Loucy (cell line): Measurements from ENCODE around the gene SPATA20.

Experiments
- H2AFZ ChIP-seq: fragments of 200-600 bp; sonication (generic); 2 replicates; pipeline ENCODE4 v1.6.0; 2016; ENCODE audit warnings: antibody characterized with exemption, mild to moderate bottlenecking, low read length, moderate library complexity
- H3F3A ChIP-seq: fragments of 200-600 bp; 2 replicates; pipeline ENCODE4 v1.6.0; 2016; ENCODE audit warnings: antibody characterized with exemption, low read depth, mild to moderate bottlenecking
- H3K27me3 ChIP-seq: fragments of 200-600 bp; sonication (generic); 2 replicates; pipeline ENCODE4 v1.6.1; 2014; ENCODE audit warnings: low read length, mild to moderate bottlenecking; ENCODE audit not compliant: insufficient read depth, poor library complexity, severe bottlenecking
- H3K36me3 ChIP-seq: fragments of 200-600 bp; sonication (generic); 2 replicates; pipeline ENCODE4 v1.6.1; 2016; ENCODE audit warnings: low read length; ENCODE audit not compliant: insufficient read depth
- H3K4me1 ChIP-seq: fragments of 200-600 bp; sonication (generic); 2 replicates; pipeline ENCODE4 v1.5.1; 2014; ENCODE audit warnings: low read length, mild to moderate bottlenecking; ENCODE audit not compliant: insufficient read depth, poor library complexity, severe bottlenecking
- H3K4me2 ChIP-seq: fragments of 200-600 bp; sonication (generic); 2 replicates; pipeline ENCODE4 v1.6.0; 2014; ENCODE audit warnings: antibody characterized with exemption, low read length, low read depth, mild to moderate bottlenecking; ENCODE audit not compliant: poor library complexity, severe bottlenecking
- H3K4me3 ChIP-seq: fragments of 200-600 bp; sonication (generic); 2 replicates; pipeline ENCODE4 v1.5.1; 2014; ENCODE audit warnings: low read length, mild to moderate bottlenecking, mixed read lengths; ENCODE audit not compliant: poor library complexity, severe bottlenecking
- H3K79me2 ChIP-seq: fragments of 200-600 bp; sonication (generic); 2 replicates; pipeline ENCODE4 v1.6.1; 2014; ENCODE audit warnings: low read length; ENCODE audit not compliant: insufficient read depth
- H3K9ac ChIP-seq: fragments of 200-600 bp; sonication (generic); 2 replicates; pipeline ENCODE4 v1.6.0; 2014; ENCODE audit warnings: mild to moderate bottlenecking, low read depth, low read length, moderate library complexity; ENCODE audit not compliant: poor library complexity, severe bottlenecking
- H3K9me2 ChIP-seq: fragments of 200-600 bp; sonication (generic); replicated peaks from 2 replicates; pipeline ENCODE4 v1.6.1; 2016; ENCODE audit warnings: low read depth, low read length, mixed read lengths
- H3K9me3 ChIP-seq: fragments of 200-600 bp; sonication (generic); 2 replicates; pipeline ENCODE4 v1.6.1; 2014; ENCODE audit warnings: mild to moderate bottlenecking, antibody characterized with exemption, low read length, low read depth; ENCODE audit not compliant: insufficient read depth
- H4K20me1 ChIP-seq: fragments of 200-600 bp; sonication (generic); 2 replicates; pipeline ENCODE4 v1.6.0; 2014; ENCODE audit warnings: antibody characterized with exemption, low read length, mild to moderate bottlenecking; ENCODE audit not compliant: insufficient read depth, poor library complexity, severe bottlenecking
- CTCF ChIP-seq: fragments of 200-600 bp; sonication (generic); conservative IDR thresholded peaks from 2 replicates; pipeline ENCODE4 v1.5.1; 2014; ENCODE audit warnings: mild to moderate bottlenecking, antibody characterized with exemption, low read length
- EZH2phosphoT487 ChIP-seq: fragments of 200-600 bp; IDR thresholded peaks from 2 replicates; pipeline ENCODE4 v1.6.1; 2018; ENCODE audit warnings: antibody characterized with exemption, mild to moderate bottlenecking, moderate library complexity, borderline replicate concordance

The SPATA20 gene

GRCh38 chr17:50587571-50587970 is 40.6 kb downstream of the SPATA20 start:
- no peaks in the 10 kb centered on the region for H3K9me3 ChIP-seq
- H3K9me2 ChIP-seq, result no peaks in the 10 kb centered on the region
- no peaks in the 10 kb centered on the region for H3K4me1 ChIP-seq
- no peak for TF ChIP-seq CTCF
- no peak for TF ChIP-seq EZH2phosphoT487
- H3K27me3 ChIP-seq, result no peaks in the 10 kb centered on the region
- no peaks in the 10 kb centered on the region for H3K79me2 ChIP-seq
- no peak overlapping the region for H2AFZ ChIP-seq
- no peak overlapping the region for H3K9ac ChIP-seq
- no peaks in the 10 kb centered on the region for H3K36me3 ChIP-seq
- no peaks in the 10 kb centered on the region for H4K20me1 ChIP-seq
- no peaks in the 10 kb centered on the region for H3F3A ChIP-seq
- no peak overlapping the region for H3K4me3 ChIP-seq
- no peak overlapping the region for H3K4me2 ChIP-seq

DNA sequence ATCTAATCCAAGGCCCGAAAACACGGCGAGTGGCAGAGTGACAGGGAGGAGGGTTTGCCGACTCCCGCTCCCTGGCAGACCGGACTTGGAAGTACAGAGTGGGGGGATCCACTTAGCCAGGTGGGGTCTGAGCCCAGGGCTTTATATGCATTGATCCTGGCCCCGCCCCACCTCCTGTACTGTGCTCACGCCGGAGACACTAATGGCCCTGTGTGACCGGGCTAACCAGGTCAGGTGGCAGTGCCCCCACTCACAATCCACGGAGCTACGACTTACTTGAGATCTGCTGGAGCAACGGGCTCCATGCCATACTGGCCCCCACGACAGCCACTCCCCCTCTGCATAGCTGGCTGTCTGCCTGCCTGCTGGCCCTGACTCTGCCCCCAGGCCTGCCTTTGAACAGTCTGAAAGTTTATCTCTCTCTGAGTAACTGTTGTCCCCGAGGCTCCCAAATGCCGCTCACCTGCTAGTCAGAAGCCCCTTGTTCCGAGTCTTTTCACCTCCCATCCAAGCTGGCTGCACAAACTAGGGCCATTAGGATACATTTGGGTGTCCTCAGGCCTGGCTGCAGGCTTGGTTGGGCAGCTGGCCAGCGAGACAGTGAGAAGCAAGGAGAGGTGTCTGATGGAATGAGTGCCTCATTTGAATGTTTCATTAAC is 41.5 kb downstream of the SPATA20 start:
- H3K27me3 ChIP-seq, result no peaks in the 10 kb centered on the region
- H3F3A ChIP-seq, result no peaks in the 10 kb centered on the region
- no peaks in the 10 kb centered on the region for H3K36me3 ChIP-seq
- no peak overlapping the region for H3K4me3 ChIP-seq
- no peak overlapping the region for H3K9ac ChIP-seq
- H2AFZ ChIP-seq, result no peak overlapping the region
- H3K9me3 ChIP-seq, result no peaks in the 10 kb centered on the region
- no peaks in the 10 kb centered on the region for H3K9me2 ChIP-seq
- TF ChIP-seq EZH2phosphoT487, result no peak
- no peak for TF ChIP-seq CTCF
- H3K4me2 ChIP-seq, result no peak overlapping the region
- no peaks in the 10 kb centered on the region for H3K79me2 ChIP-seq
- no peaks in the 10 kb centered on the region for H4K20me1 ChIP-seq
- H3K4me1 ChIP-seq, result no peaks in the 10 kb centered on the region

- TF ChIP-seq EZH2phosphoT487 (no peak), CTCF (no peak)
- Histone ChIP-seq H4K20me1 (no peaks in the 10 kb centered on the region), H3K4me1 (no peaks in the 10 kb centered on the region), H2AFZ (no peak overlapping the region), H3K4me2 (no peak overlapping the region), H3F3A (no peaks in the 10 kb centered on the region), H3K9me3 (no peaks in the 10 kb centered on the region), H3K4me3 (no peak overlapping the region), H3K79me2 (no peaks in the 10 kb centered on the region), H3K27me3 (no peaks in the 10 kb centered on the region), H3K36me3 (no peaks in the 10 kb centered on the region), H3K9ac (no peak overlapping the region), H3K9me2 (no peaks in the 10 kb centered on the region)
Observed at GRCh38 chr17:50589095-50589705, 42.2 kb downstream of the SPATA20 start.
